Neural crest cell (in vitro differentiated cells): Measurements from ENCODE around the gene S100A14. TPM values are rescaled to one million over a fixed set of nuclear protein-coding genes. Genes with fewer than 3 reads are reported as not detected.
A peak's percentile ranks its signal among the peaks of the same experiment; 100 is the strongest.

ENCODE experiments used
- DNase-seq: peaks from one replicate; pipeline ENCODE4 v3.0.0; 2021; ENCODE audit warnings: low read depth, mixed read lengths, low spot score
- H3K27ac Mint-ChIP-seq: one replicate; pipeline ENCODE4 v1.8.0; 2021; ENCODE audit warnings: mild to moderate bottlenecking, mixed read lengths; ENCODE audit not compliant: unreplicated experiment
- H3K27me3 Mint-ChIP-seq: 2 replicates; pipeline ENCODE4 v1.8.0; 2021; ENCODE audit warnings: low read depth, mild to moderate bottlenecking, mixed read lengths
- H3K36me3 Mint-ChIP-seq: 2 replicates; pipeline ENCODE4 v1.8.0; 2021; ENCODE audit warnings: low read depth, mild to moderate bottlenecking, mixed read lengths
- H3K4me1 Mint-ChIP-seq: 2 replicates; pipeline ENCODE4 v1.8.0; 2021; ENCODE audit warnings: mixed read lengths
- H3K4me3 Mint-ChIP-seq: one replicate; pipeline ENCODE4 v1.8.0; 2021; ENCODE audit warnings: mild to moderate bottlenecking, mixed read lengths
- H3K9me3 Mint-ChIP-seq: 2 replicates; pipeline ENCODE4 v1.8.0; 2021; ENCODE audit warnings: mixed read lengths
- long read RNA-seq: library from polyadenylated mRNA; unstranded; transcript quantifications from one replicate; pipeline ENCODE4 v2.0.0, GENCODE V29; 2020
- total RNA-seq: library from RNA; stranded (reverse); gene quantifications from 2 replicates; pipeline ENCODE4 v1.2.1, GENCODE V29; 2021
- TF ChIP-seq, protein P1 (sequence below): fragments of 200-600 bp; sonication (generic); conservative IDR thresholded peaks from 2 replicates; pipeline ENCODE4 v1.5.0; 2021; ENCODE audit warnings: antibody characterized with exemption, mild to moderate bottlenecking

The S100A14 gene
- not detected in 2 replicates for total RNA-seq
- long read RNA-seq, result 0 reads

DNA sequence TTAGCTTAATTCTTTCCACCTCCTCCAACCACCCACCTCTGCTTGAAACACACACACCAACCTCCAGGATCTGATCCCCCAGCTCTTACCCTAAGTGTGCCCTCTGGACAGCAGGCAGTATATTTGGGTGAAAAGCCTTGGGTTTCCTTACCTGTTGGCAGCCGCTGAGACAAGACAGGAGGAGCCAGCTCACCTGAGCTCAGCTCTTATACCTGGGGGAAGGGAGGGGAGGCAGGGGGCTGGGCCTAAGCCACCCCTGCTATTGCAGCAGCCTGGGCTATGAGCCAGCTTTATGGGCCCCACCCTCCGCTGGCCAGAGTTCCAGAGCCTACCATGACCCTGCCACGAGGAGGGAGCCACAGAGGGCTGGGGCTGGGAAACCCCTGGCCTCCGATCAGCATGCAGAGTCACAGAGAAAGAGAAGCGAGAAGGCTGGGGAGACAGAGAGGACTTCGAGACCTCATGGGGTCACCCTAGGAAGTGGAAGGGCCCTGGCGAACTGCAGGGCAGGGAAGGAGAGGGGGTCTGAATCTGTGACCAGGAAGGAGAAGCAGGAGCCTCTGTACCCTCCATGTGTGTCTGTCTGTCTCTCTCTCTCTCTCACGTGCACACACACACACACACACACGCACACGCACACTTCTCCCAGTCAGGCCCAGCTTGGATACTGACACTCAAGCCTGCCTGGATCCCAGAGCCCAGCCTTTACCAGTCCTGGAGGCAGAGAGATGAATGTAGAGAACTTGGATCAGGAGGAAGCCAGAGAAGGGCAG, at the start of gene S100A14:
Gene S100A14 (minus strand): TSS at position 182 of the 773 bp plus-strand sequence. CDS start 467 bp downstream, outside the sequence.
- no peak for DNase-seq
- TF ChIP-seq, protein P1, sequence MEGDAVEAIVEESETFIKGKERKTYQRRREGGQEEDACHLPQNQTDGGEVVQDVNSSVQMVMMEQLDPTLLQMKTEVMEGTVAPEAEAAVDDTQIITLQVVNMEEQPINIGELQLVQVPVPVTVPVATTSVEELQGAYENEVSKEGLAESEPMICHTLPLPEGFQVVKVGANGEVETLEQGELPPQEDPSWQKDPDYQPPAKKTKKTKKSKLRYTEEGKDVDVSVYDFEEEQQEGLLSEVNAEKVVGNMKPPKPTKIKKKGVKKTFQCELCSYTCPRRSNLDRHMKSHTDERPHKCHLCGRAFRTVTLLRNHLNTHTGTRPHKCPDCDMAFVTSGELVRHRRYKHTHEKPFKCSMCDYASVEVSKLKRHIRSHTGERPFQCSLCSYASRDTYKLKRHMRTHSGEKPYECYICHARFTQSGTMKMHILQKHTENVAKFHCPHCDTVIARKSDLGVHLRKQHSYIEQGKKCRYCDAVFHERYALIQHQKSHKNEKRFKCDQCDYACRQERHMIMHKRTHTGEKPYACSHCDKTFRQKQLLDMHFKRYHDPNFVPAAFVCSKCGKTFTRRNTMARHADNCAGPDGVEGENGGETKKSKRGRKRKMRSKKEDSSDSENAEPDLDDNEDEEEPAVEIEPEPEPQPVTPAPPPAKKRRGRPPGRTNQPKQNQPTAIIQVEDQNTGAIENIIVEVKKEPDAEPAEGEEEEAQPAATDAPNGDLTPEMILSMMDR, result no peak
- no peaks in the 10 kb centered on the region for H3K9me3 Mint-ChIP-seq
- no peaks in the 10 kb centered on the region for H3K27me3 Mint-ChIP-seq
- peaks cover 11% of the 10 kb centered on the region for H3K4me1 Mint-ChIP-seq
- H3K4me3 Mint-ChIP-seq, result no peak within 1 kb of the TSS
- H3K27ac Mint-ChIP-seq, result peak within 1 kb of the TSS; percentile 89
- no peaks in the 10 kb centered on the region for H3K36me3 Mint-ChIP-seq

DNA sequence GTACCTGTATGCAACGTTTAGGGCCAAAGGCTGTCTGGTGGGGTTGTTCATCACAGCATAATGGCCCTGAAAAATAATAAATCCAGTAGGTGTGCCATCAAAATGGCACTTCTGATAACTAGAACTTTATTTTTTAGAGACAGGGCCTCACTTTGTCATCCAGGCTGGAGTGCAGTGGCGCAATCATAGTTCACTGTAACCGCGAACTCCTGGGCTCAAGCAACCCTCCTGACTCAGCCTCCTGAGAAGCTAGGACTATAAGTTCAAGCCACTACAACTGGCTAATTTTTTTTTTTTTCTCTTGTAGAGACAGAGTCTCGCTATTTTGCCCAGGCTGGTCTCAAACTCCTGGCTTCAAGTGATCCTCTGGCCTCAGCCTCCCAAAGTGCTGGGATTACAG, 47.1 kb upstream of the S100A14 start:
- Mint-ChIP-seq H3K36me3 (peaks cover 20% of the 10 kb centered on the region), H3K4me3 (no peak overlapping the region), H3K9me3 (no peaks in the 10 kb centered on the region), H3K4me1 (peaks cover 24% of the 10 kb centered on the region), H3K27ac (no peak overlapping the region), H3K27me3 (no peaks in the 10 kb centered on the region)
- TF ChIP-seq, protein P1, result no peak
- DNase-seq, result no peak

DNA sequence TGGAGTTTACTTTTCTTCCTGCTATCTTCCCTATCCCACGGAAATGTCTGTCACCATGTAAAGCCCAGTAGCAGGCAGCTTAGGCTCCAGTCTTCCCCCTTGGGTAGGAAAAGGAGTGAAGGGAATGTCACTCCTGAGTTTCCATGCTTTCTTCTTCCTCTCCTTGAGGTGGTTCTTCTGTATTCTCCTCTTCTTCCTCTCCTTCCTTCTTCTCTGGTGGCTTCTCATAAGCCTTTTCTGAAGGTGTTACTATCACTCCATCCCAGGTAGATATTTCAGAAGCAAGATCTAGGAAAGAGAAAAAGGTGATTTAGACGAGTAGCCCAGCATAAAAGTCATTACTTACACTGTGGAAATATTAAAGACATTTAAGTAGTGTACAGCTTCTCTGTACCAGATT, 46.1 kb upstream of the S100A14 start:
- DNase-seq, result no peak
- peaks cover 14% of the 10 kb centered on the region for H3K36me3 Mint-ChIP-seq
- peak overlapping the region; percentile 8 for H3K4me3 Mint-ChIP-seq
- H3K9me3 Mint-ChIP-seq, result no peaks in the 10 kb centered on the region
- TF ChIP-seq, protein P1, result no peak
- no peaks in the 10 kb centered on the region for H3K27me3 Mint-ChIP-seq
- H3K27ac Mint-ChIP-seq, result no peak overlapping the region
- H3K4me1 Mint-ChIP-seq, result peaks cover 17% of the 10 kb centered on the region

DNA sequence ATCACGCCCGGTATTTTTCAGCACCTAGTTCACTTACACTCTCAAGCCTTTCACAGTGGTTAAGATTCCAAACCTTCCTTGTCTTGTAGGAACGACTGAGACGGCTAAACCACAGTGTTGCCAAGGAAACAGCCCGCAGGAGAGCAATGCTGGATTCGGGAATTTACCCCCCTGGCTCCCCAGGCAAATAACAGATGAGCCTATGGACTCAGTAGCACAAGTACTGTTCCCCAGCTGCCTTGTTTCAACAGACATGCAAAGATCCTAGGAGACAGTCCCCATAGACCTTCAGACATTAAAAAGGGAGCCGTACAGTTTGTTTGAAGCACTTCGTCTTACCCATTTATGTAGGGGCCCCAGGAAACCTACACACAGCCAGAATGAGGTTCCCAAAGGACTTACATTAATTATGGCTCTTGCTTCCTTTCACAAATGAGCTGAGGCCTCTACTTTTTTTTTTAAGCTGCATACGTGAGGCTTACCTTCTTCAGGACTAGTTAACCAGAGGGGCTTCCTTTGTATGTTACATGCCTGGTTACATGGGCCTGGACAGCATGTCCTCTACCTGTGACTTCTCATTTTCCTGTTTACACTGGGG, 45.1 kb upstream of the S100A14 start:
- Mint-ChIP-seq H3K4me1 (peaks cover 17% of the 10 kb centered on the region), H3K36me3 (peaks cover 14% of the 10 kb centered on the region), H3K27me3 (no peaks in the 10 kb centered on the region), H3K4me3 (peak overlapping the region; percentile 71), H3K27ac (no peak overlapping the region), H3K9me3 (no peaks in the 10 kb centered on the region)
- TF ChIP-seq, protein P1, result no peak
- no peak for DNase-seq

DNA sequence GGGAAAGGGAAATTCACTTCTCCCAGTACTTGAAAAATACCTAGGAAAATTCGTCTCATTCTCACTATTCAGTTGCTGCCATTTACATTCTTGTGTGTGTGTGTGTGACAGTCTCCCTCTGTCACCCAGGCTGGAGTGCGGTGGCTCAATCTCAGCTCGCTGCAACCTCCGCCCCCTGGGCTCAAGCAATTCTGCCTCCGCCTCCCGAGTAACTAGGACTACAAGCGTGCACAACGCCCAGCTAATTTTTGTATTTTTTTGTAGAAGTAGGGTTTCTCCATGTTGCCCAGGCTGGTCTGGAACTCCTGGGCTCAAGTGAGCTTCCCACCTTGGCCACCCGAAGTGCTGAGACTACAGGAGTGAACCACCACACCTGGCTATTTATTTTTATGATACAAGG, 43.5 kb upstream of the S100A14 start:
- H3K27me3 Mint-ChIP-seq, result no peaks in the 10 kb centered on the region
- peaks cover 7% of the 10 kb centered on the region for H3K36me3 Mint-ChIP-seq
- TF ChIP-seq, protein P1, result no peak
- peak overlapping the region; percentile 97 for H3K4me3 Mint-ChIP-seq
- peaks cover 17% of the 10 kb centered on the region for H3K4me1 Mint-ChIP-seq
- H3K9me3 Mint-ChIP-seq, result no peaks in the 10 kb centered on the region
- H3K27ac Mint-ChIP-seq, result peak overlapping the region; percentile 94
- DNase-seq, result no peak
